Left lung (tissue), 10 donors: ENCODE results near the gene RHOF. TPM values are rescaled to one million over a fixed set of nuclear protein-coding genes. Genes with fewer than 3 reads are reported as not detected.

Experiments used
- ATAC-seq: fragments of 200-7000 bp; cut with Tn5 transposase; one replicate; pipeline ENCODE4 v1.9.1; 2020; ENCODE audit warnings: moderate library complexity
- DNase-seq, 4 donors: peaks; one replicate each; pipeline ENCODE4 v3.0.0-alpha.2; 2013 to 2020
- H3K27ac ChIP-seq, 2 donors: fragments of 200-600 bp; sonication (generic) in 1 of 2; one replicate each; pipeline versions ENCODE4 v1.5.0 to v1.8.0; 2020 to 2021
- H3K27me3 ChIP-seq, 2 donors: fragments of 200-600 bp; sonication (generic) in 1 of 2; one replicate each; pipeline versions ENCODE4 v1.5.0 to v1.8.0; 2020 to 2021
- H3K36me3 ChIP-seq, 2 donors: fragments of 200-600 bp; sonication (generic) in 1 of 2; one replicate each; pipeline versions ENCODE4 v1.5.0 to v1.8.0; 2020 to 2021
- H3K4me1 ChIP-seq, 2 donors: fragments of 200-600 bp; one replicate each; pipeline ENCODE4 v1.8.0; 2021
- H3K4me3 ChIP-seq, 2 donors: fragments of 200-600 bp; sonication (generic) in 1 of 2; one replicate each; pipeline versions ENCODE4 v1.5.0 to v1.8.0; 2020 to 2021; ENCODE audit warnings: mild to moderate bottlenecking in 1 of 2
- H3K9me3 ChIP-seq, 2 donors: fragments of 200-600 bp; sonication (generic) in 1 of 2; one replicate each; pipeline versions ENCODE4 v1.5.0 to v1.8.0; 2020 to 2021
- intact Hi-C, 2 donors: fragments of 100-400 bp; cut with DNase I; formaldehyde crosslinking; loops; one replicate each; pipeline versions ENCODE4 v1.11.2 to v1.14.2; 2022
- polyA plus RNA-seq, 6 donors: library from polyadenylated mRNA; unstranded; fragments of 120-200 nt; gene quantifications; one replicate each; pipeline ENCODE4 v1.2.1, GENCODE V29; 2013; ENCODE audit not compliant: insufficient read length in 6 of 6
- total RNA-seq, 2 donors: library from RNA; stranded (reverse); fragmentation: NEBNext Ultra II Directional; extraction: Animal tissue kit (Norgen Biotek cat#: 25700); gene quantifications; one replicate each; pipeline ENCODE4 v1.2.1, GENCODE V29; 2021
- TF ChIP-seq, protein P1 (sequence below), 2 donors: fragments of 200-600 bp; sonication (generic) in 1 of 2; IDR thresholded peaks; one replicate each; pipeline versions ENCODE4 v1.5.0 to v1.8.0; 2021; ENCODE audit warnings: antibody characterized with exemption in 2 of 2
- donor health status: DM: no; HTN: yes; CAD: no.
- donor health status: DM: no; HTN: no; CAD: no.

RHOF gene
- total and polyA plus RNA-seq, 8 donors, result 8.5 to 48.3 (median 12.3) TPM

DNA sequence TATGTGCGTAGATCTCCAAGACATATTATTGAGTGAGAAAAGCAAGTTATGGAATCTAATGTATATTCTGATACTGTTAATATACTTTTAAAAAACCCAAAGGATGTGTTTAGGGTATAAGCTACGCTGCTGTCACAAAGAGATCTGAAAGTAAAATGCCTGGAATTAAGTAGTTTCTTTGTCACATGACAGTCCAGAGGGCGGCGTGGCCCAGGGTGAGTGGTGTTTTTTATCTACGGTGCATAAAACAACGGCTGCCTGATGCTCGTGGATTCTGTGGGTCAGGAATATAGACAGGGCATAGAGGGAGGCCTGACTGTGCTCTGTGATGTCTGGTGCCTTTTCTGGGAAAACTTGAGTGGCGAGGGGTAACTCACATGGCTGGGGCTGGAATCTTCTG is 59.6 kb downstream of the RHOF start:
- TF ChIP-seq, protein P1, sequence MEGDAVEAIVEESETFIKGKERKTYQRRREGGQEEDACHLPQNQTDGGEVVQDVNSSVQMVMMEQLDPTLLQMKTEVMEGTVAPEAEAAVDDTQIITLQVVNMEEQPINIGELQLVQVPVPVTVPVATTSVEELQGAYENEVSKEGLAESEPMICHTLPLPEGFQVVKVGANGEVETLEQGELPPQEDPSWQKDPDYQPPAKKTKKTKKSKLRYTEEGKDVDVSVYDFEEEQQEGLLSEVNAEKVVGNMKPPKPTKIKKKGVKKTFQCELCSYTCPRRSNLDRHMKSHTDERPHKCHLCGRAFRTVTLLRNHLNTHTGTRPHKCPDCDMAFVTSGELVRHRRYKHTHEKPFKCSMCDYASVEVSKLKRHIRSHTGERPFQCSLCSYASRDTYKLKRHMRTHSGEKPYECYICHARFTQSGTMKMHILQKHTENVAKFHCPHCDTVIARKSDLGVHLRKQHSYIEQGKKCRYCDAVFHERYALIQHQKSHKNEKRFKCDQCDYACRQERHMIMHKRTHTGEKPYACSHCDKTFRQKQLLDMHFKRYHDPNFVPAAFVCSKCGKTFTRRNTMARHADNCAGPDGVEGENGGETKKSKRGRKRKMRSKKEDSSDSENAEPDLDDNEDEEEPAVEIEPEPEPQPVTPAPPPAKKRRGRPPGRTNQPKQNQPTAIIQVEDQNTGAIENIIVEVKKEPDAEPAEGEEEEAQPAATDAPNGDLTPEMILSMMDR (IDR thresholded peaks at IDR 0.05), result no peak
- H3K4me1 ChIP-seq, result no peaks in the 10 kb centered on the region
- no peaks in the 10 kb centered on the region for H3K9me3 ChIP-seq
- ATAC-seq, result no peak
- H3K27ac ChIP-seq, result no peak overlapping the region
- H3K27me3 ChIP-seq, result no peaks in the 10 kb centered on the region
- DNase-seq, result no peak
- H3K4me3 ChIP-seq, result no peak overlapping the region
- no peaks in the 10 kb centered on the region for H3K36me3 ChIP-seq
- intact Hi-C loops, result no loop called here

- TF ChIP-seq, protein P1 (IDR thresholded peaks at IDR 0.05), result no peak
- Histone ChIP-seq H3K27ac (no peak overlapping the region), H3K27me3 (no peaks in the 10 kb centered on the region), H3K9me3 (no peaks in the 10 kb centered on the region), H3K4me3 (no peak overlapping the region), H3K4me1 (no peaks in the 10 kb centered on the region), H3K36me3 (no peaks in the 10 kb centered on the region)
- DNase-seq (no peak), ATAC-seq (no peak)
- intact Hi-C loops, result no loop called here
These were observed 62.0 kb downstream of the RHOF start for GRCh38 chr12:121731473-121731872.

GRCh38 chr12:121729021-121729420 is 64.5 kb downstream of the RHOF start:
- no peak overlapping the region for H3K27ac ChIP-seq
- no peaks in the 10 kb centered on the region for H3K9me3 ChIP-seq
- ATAC-seq (peak; percentile 19), DNase-seq (no peak)
- no peak overlapping the region for H3K4me3 ChIP-seq
- no peaks in the 10 kb centered on the region for H3K36me3 ChIP-seq
- no peaks in the 10 kb centered on the region for H3K4me1 ChIP-seq
- TF ChIP-seq, protein P1 (IDR thresholded peaks at IDR 0.05), result no peak
- no peaks in the 10 kb centered on the region for H3K27me3 ChIP-seq
- intact Hi-C loops, result no loop called here

Other genes starting within 250 kb of the RHOF start
- 10 to 100 TPM; 22.9 to 37.1 TPM for gene KDM2B, start 212.7 kb downstream of the RHOF start, total RNA-seq
- gene KDM2B, start 212.7 kb downstream of the RHOF start, polyA plus RNA-seq, result 10 to 100 TPM; 36.7 to 44.7 (median 39.1) TPM
- gene ORAI1, start 167.2 kb downstream of the RHOF start, total RNA-seq, result 10 to 100 TPM; 25.2 to 39.5 TPM
- 10 to 100 TPM in 5 of 6 donors, 1 to 10 TPM in 1; 8.9 to 15.8 (median 12.1) TPM for gene ORAI1, start 167.2 kb downstream of the RHOF start, polyA plus RNA-seq
- 1 to 10 TPM in 1 of 2 donors, under 1 TPM in 1; 0.17 to 1.0 TPM for gene MORN3, start 124.0 kb downstream of the RHOF start, total RNA-seq
- gene MORN3, start 124.0 kb downstream of the RHOF start, polyA plus RNA-seq, result 1 to 10 TPM; 1.2 to 2.8 (median 1.6) TPM
- gene TMEM120B, start 80.9 kb downstream of the RHOF start, total RNA-seq, result 10 to 100 TPM; 13.9 to 17.7 TPM
- gene TMEM120B, start 80.9 kb downstream of the RHOF start, polyA plus RNA-seq, result 10 to 100 TPM in 3 of 6 donors, 1 to 10 TPM in 3; 8.5 to 14.1 (median 10.4) TPM
- 10 to 100 TPM; 18.9 to 23.4 TPM for gene SETD1B, start 10.3 kb upstream of the RHOF start, total RNA-seq
- gene SETD1B, start 10.3 kb upstream of the RHOF start, polyA plus RNA-seq, result 10 to 100 TPM; 12.1 to 17.0 (median 14.7) TPM
- 1 to 10 TPM in 1 of 2 donors, under 1 TPM in 1; 0.85 to 2.1 TPM for gene HPD, start 65.2 kb upstream of the RHOF start, total RNA-seq
- under 1 TPM in 3 of 6 donors, not detected in 3; 0.11 to 0.30 (median 0.15) TPM for gene HPD, start 65.2 kb upstream of the RHOF start, polyA plus RNA-seq
- 10 to 100 TPM; 39.3 to 53.8 TPM for gene PSMD9, start 95.1 kb upstream of the RHOF start, total RNA-seq
- 10 to 100 TPM; 44.2 to 49.9 (median 45.4) TPM for gene PSMD9, start 95.1 kb upstream of the RHOF start, polyA plus RNA-seq
- gene CFAP251, start 124.9 kb upstream of the RHOF start, total RNA-seq, result 1 to 10 TPM; 5.2 to 8.4 TPM
- 10 to 100 TPM in 4 of 6 donors, 1 to 10 TPM in 2; 3.9 to 13.3 (median 10.9) TPM for gene CFAP251, start 124.9 kb upstream of the RHOF start, polyA plus RNA-seq
- 10 to 100 TPM in 1 of 2 donors, 1 to 10 TPM in 1; 7.0 to 11.1 TPM for gene BCL7A, start 228.2 kb upstream of the RHOF start, total RNA-seq
- 10 to 100 TPM; 15.9 to 18.4 (median 17.3) TPM for gene BCL7A, start 228.2 kb upstream of the RHOF start, polyA plus RNA-seq